HG03025 (cell line): ENCODE data around the gene SERPINE1.
"Not testable (repeated sequence)": the region's sequence is repeated elsewhere in the genome, so short reads cannot be mapped to it uniquely, and the experiment has no call there.

Experiments
- ATAC-seq: cut with Tn5 transposase; IDR thresholded peaks from one replicate; pipeline ENCODE4 v1.9.1; 2021; ENCODE audit warnings: mild to moderate bottlenecking, moderate library complexity; ENCODE audit not compliant: unreplicated experiment, low FRiP score

The SERPINE1 gene

GRCh38 chr7:101100858-101101847, 25.8 kb upstream of the SERPINE1 start:
- ATAC-seq, result no peak

GRCh38 chr7:101102026-101102425, 24.9 kb upstream of the SERPINE1 start:
- no peak for ATAC-seq

- not testable (repeated sequence) for ATAC-seq
These were observed 23.2 kb upstream of the SERPINE1 start for GRCh38 chr7:101103701-101104100.

GRCh38 chr7:101104193-101104713, 22.7 kb upstream of the SERPINE1 start:
- no peak for ATAC-seq

DNA sequence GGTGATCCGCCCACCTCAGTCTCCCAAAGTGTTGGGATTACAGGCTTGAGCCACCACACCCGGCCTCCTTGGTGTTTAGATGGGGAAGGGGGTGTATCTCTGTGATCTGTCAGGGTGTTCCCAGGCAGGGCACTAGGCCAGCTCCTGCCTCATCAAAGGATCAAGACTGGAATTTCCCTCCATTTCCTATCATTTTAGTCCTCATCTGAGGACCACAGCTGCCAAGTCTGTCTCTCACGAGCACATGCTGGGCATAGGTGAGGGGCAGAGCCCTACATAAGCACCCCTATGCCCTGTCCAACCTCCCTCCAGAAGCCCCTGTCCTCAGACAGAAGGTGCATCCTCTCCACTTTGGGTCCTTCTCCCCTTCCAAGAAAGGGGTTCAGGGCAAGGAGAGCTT, 22.1 kb upstream of the SERPINE1 start:
- no peak for ATAC-seq

GRCh38 chr7:101105248-101105647, 21.7 kb upstream of the SERPINE1 start:
- ATAC-seq, result not testable (repeated sequence)

GRCh38 chr7:101106386-101106785, 20.5 kb upstream of the SERPINE1 start:
- no peak for ATAC-seq

- ATAC-seq, result no peak
These were observed 18.5 kb upstream of the SERPINE1 start for GRCh38 chr7:101108330-101108857.

GRCh38 chr7:101108961-101109360, 17.9 kb upstream of the SERPINE1 start:
- ATAC-seq, result no peak

DNA sequence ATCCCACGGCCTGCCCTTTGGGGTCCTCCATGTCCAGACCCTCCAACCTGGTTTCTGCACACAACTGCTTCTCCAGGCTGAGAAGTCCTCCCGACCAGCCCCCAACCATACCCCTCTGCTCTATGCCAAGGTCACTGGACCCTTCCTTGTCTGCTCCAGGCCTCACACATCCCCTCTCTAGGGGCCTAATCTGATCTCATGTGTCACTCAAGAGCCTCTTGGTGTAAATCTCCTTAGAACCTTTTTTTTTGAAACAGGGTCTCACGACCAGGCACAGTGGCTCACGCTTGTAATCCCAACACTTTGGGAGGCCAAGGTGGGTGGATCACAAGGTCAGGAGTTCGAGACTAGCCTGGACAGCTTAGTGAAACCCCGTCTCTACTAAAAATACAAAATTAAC, 17.5 kb upstream of the SERPINE1 start:
- no peak for ATAC-seq

- ATAC-seq, result no peak
These were observed 15.6 kb upstream of the SERPINE1 start for GRCh38 chr7:101111261-101111660.

DNA sequence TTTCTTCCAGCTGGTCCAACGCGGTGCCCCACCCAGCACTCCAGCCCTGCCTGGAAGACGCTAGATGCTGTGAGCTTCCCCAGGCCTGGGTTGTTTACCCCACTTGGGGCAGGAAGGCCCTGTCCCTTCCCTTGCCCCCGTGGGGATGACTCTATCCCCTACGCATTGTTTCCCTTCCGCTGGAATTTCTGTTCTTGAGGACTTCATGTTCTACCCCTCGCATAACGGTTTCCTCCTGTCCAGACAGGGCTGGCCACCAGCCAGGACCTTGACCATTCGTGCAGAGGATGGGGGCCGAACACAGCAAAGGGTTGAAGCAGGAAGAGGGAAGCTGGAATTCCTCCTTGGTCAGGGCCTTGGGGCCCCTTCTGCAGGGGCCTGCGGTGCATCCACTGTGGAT, 14.7 kb upstream of the SERPINE1 start:
- no peak for ATAC-seq

GRCh38 chr7:101113140-101113539, 13.8 kb upstream of the SERPINE1 start:
- ATAC-seq, result not testable (repeated sequence)

- no peak for ATAC-seq
These were observed 13.1 kb upstream of the SERPINE1 start for GRCh38 chr7:101113836-101114235.

GRCh38 chr7:101114492-101114891, 12.4 kb upstream of the SERPINE1 start:
- ATAC-seq, result no peak

GRCh38 chr7:101115215-101115614, 11.7 kb upstream of the SERPINE1 start:
- no peak for ATAC-seq

GRCh38 chr7:101116898-101117297, 10.0 kb upstream of the SERPINE1 start:
- ATAC-seq, result no peak

DNA sequence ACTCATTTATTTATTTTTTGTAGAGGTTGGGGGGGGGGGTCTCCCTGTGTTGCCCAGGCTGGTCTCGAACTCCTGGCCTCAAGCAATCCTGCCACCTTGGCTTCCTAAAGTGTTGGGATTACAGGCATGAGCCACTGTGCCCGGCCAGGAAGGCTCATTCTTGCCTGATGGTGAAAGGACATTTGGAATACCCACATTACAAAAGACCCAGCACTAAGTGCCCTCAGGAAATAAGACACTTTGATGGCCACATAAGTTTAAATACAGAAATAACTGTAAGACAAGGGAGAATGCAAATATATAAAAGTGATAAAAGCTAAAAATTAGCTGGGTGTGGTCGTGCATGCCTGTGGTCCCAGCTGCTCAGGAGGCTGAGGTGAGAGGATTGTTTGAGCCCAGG, 8.0 kb upstream of the SERPINE1 start:
- no peak for ATAC-seq

- ATAC-seq, result no peak
These were observed 7.0 kb upstream of the SERPINE1 start for GRCh38 chr7:101119876-101120275.

- no peak for ATAC-seq
These were observed 6.6 kb upstream of the SERPINE1 start for GRCh38 chr7:101120315-101120714.

DNA sequence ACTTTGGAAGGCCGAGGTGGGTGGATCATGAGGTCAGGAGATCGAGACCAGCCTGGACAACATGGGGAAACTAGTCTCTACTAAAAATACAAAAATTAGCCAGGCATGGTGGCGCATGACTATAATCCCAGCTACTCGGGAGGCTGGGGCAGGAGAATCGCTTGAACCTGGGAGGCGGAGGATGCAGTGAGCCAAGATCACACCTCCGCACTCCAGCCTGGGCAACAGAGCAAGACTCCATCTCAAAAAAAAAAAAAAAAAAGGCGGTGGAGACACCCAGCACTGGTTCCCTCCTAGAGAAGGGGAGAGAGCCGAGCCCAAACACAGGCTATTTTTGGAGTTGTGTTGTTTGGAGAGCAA, 5.3 kb upstream of the SERPINE1 start:
- ATAC-seq, result not testable (repeated sequence)
